Sigmoid colon (tissue), 7 donors: Measurements from ENCODE around the gene GRIK3. TPM values are rescaled to one million over a fixed set of nuclear protein-coding genes. Genes with fewer than 3 reads are reported as not detected.

Experiments used
- DNase-seq: peaks from one replicate; pipeline ENCODE4 v3.0.0-alpha.2; 2019
- H3K27ac ChIP-seq, 4 donors: fragments of 200-600 bp; sonication (generic); one replicate each; pipeline ENCODE4 v1.5.1; 2016 to 2019; ENCODE audit warnings: mild to moderate bottlenecking in 1 of 4
- H3K27me3 ChIP-seq, 3 donors: fragments of 200-600 bp; sonication (generic); one replicate each; pipeline ENCODE4 v1.5.1; 2019; ENCODE audit warnings: mild to moderate bottlenecking in 1 of 3
- H3K36me3 ChIP-seq, 4 donors: fragments of 200-600 bp; sonication (generic); one replicate each; pipeline ENCODE4 v1.5.1; 2016 to 2019
- H3K4me1 ChIP-seq, 4 donors: fragments of 200-600 bp; sonication (generic); one replicate each; pipeline ENCODE4 v1.5.1; 2017 to 2019
- H3K4me3 ChIP-seq, 4 donors: fragments of 200-600 bp; sonication (generic); one replicate each; pipeline ENCODE4 v1.5.1; 2017 to 2019; ENCODE audit warnings: mild to moderate bottlenecking in 2 of 4, moderate library complexity in 1 of 4
- H3K9me3 ChIP-seq, 4 donors: fragments of 200-600 bp in 3 of 4; sonication (generic) in 3 of 4; one replicate each; pipeline versions ENCODE4 v1.5.1 to v1.6.1; 2013 to 2019
- EP300 ChIP-seq, 4 donors: sonication (generic); formaldehyde crosslinking; IDR thresholded peaks; one replicate each; pipeline ENCODE4 v1.6.1; 2017; ENCODE audit warnings: antibody characterized with exemption in 4 of 4
- POLR2A ChIP-seq, 2 donors: fragments of 450-650 bp; IDR thresholded peaks; one replicate each; pipeline ENCODE4 v1.6.1; 2016; ENCODE audit warnings: antibody characterized with exemption in 2 of 2, mild to moderate bottlenecking in 2 of 2, moderate library complexity in 2 of 2
- POLR2AphosphoS5 ChIP-seq, 4 donors: sonication (generic); formaldehyde crosslinking; IDR thresholded peaks; one replicate each; pipeline ENCODE4 v1.6.1; 2017; ENCODE audit warnings: antibody characterized with exemption in 4 of 4
- WGBS, 2 donors: extraction: QIAGEN DNeasy Blood & Tissue Kit; methylation state at CpG; one replicate each; pipeline ENCODE4 v1.1.7; 2013; 5-methylcytosine and 5-hydroxymethylcytosine counted together
- intact Hi-C: fragments of 100-400 bp; cut with DNase I; formaldehyde crosslinking; loops from one replicate; pipeline ENCODE4 v1.15.1; 2023
- polyA plus RNA-seq, 3 donors: library from polyadenylated mRNA; stranded (reverse); fragments of 200-250 nt; gene quantifications; one replicate each; pipeline ENCODE4 v1.2.3, GENCODE V29; 2013
- total RNA-seq, 4 donors: library from RNA; depleted of rRNA; stranded (reverse); fragments of >200 nt; gene quantifications; one replicate each; pipeline ENCODE4 v1.1.0, GENCODE V29; 2016
- TF ChIP-seq, protein P1 (sequence below), 4 experiments: fragments of 450-650 bp in 3 of 4; fragments of 200-600 bp in 1 of 4; IDR thresholded peaks; one replicate each; pipeline ENCODE4 v1.5.1; 2016 to 2019; ENCODE audit warnings: antibody characterized with exemption in 4 of 4, mild to moderate bottlenecking in 3 of 4, moderate library complexity in 2 of 4
- donor health status: healthy with polysubstance abuse.
- donor health status: Bipolar disorder and iron deficiency.
- donor health status: healthy.

The GRIK3 gene
- total and polyA plus RNA-seq, 7 donors: 0.60 to 7.1 (median 3.4) TPM; not detected in 1

DNA sequence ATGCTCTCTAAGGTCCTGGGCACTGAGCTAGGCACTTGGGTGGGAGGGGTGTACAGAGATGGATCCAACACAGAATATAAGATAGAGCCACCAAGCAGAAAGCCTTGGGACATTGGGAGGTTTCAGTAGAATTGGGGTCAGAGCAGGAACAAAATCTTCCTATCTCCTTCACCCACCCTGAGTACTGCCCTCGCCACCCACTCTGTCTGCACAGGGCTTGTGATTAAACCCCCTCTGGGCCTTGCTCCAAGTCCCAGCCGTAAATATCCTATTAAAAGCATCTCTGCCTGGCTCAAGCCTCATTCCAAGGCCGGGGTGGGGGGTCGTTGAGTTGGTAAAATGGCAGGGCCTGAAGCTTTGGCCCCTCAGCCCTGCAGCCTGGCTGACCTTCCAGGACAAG lies 166.7 kb downstream of the GRIK3 start:
- DNase-seq: no peak
- H3K27ac ChIP-seq: no peak overlapping the region
- H3K27me3 ChIP-seq: peaks cover 0 to 20% (median 10%) of the 10 kb centered on the region in 3 donors
- intact Hi-C loops: no loop called here
- TF ChIP-seq EP300 (IDR thresholded peaks at IDR 0.05) (no peak), POLR2AphosphoS5 (IDR thresholded peaks at IDR 0.05) (no peak), POLR2A (IDR thresholded peaks at IDR 0.05) (no peak)
- TF ChIP-seq, protein P1, sequence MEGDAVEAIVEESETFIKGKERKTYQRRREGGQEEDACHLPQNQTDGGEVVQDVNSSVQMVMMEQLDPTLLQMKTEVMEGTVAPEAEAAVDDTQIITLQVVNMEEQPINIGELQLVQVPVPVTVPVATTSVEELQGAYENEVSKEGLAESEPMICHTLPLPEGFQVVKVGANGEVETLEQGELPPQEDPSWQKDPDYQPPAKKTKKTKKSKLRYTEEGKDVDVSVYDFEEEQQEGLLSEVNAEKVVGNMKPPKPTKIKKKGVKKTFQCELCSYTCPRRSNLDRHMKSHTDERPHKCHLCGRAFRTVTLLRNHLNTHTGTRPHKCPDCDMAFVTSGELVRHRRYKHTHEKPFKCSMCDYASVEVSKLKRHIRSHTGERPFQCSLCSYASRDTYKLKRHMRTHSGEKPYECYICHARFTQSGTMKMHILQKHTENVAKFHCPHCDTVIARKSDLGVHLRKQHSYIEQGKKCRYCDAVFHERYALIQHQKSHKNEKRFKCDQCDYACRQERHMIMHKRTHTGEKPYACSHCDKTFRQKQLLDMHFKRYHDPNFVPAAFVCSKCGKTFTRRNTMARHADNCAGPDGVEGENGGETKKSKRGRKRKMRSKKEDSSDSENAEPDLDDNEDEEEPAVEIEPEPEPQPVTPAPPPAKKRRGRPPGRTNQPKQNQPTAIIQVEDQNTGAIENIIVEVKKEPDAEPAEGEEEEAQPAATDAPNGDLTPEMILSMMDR (IDR thresholded peaks at IDR 0.05): no peak
- 51 to 64% methylated on average over 4 of the region's 4 CpGs for WGBS, 2 donors
- H3K9me3 ChIP-seq: no peaks in the 10 kb centered on the region
- no peak overlapping the region for H3K4me3 ChIP-seq
- H3K36me3 ChIP-seq: no peaks in the 10 kb centered on the region
- H3K4me1 ChIP-seq: no peaks in the 10 kb centered on the region

DNA sequence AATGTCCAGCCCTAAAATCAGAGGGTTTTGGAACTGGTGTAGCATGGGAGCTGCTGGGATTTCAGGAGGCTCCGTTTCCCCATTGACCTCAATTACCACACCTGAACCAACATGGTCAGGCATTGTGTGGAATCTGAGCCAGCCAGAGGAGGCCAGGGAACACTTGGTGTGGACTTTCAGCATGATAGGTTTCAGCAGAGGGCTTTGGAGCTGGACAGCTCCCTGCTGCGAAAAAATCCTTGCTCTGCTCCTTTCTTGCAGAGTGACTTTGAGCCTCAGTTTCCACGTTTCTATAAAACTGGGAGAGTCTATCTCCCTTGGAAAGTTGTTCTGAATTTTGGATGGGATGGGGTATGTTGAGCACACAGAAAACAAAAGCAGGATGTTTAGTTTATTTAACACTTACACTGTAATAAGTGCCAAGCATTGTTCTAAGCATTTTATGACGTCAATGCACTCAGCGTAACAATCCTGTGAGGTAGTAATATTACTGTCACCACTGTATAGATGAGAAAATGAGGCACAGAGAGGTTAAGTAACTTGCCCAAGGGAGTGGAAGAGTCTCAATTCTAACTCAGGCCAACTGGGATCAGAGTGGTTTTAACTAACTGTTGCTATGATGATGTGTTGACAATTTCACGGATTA lies 168.0 kb downstream of the GRIK3 start:
- intact Hi-C loops: no loop called here
- 31 to 53% methylated on average over 6 of the region's 6 CpGs for WGBS, 2 donors
- Histone ChIP-seq H3K27ac (peak overlapping the region in 3 of 4 donors; percentile 10 to 61 (median 31)), H3K4me3 (no peak overlapping the region), H3K4me1 (no peaks in the 10 kb centered on the region), H3K27me3 (peaks cover 0 to 24% (median 10%) of the 10 kb centered on the region in 3 donors), H3K36me3 (no peaks in the 10 kb centered on the region), H3K9me3 (no peaks in the 10 kb centered on the region)
- TF ChIP-seq POLR2A (IDR thresholded peaks at IDR 0.05) (no peak), POLR2AphosphoS5 (IDR thresholded peaks at IDR 0.05) (no peak), EP300 (IDR thresholded peaks at IDR 0.05) (no peak)
- TF ChIP-seq, protein P1 (IDR thresholded peaks at IDR 0.05): no peak
- DNase-seq: no peak

DNA sequence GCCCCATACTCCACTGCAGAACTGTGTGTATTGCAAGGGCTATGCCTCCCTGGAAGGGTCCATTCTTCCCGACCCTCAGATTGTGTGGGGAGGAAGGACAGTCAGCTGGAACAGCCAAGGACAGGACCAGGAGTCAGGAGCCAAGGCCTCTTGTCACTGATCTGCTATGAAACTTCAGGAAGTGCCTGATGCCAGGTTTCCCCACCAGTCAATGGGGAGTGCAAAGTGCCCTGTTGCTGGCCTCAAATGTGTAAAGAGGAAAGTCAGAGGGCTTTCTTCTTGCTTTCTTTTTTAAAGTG lies 168.8 kb downstream of the GRIK3 start:
- TF ChIP-seq POLR2A (IDR thresholded peaks at IDR 0.05) (no peak), POLR2AphosphoS5 (IDR thresholded peaks at IDR 0.05) (no peak), EP300 (IDR thresholded peaks at IDR 0.05) (no peak)
- TF ChIP-seq, protein P1 (IDR thresholded peaks at IDR 0.05): no peak
- H3K9me3 ChIP-seq: no peaks in the 10 kb centered on the region
- no peak for DNase-seq
- no peak overlapping the region for H3K4me3 ChIP-seq
- peaks cover 0 to 28% (median 10%) of the 10 kb centered on the region in 3 donors for H3K27me3 ChIP-seq
- WGBS, 2 donors: 38 to 44% methylated on average over 1 of the region's 1 CpG
- intact Hi-C loops: no loop called here
- peak overlapping the region; percentile 10 to 61 (median 22) for H3K27ac ChIP-seq
- H3K36me3 ChIP-seq: no peaks in the 10 kb centered on the region
- H3K4me1 ChIP-seq: no peaks in the 10 kb centered on the region

DNA sequence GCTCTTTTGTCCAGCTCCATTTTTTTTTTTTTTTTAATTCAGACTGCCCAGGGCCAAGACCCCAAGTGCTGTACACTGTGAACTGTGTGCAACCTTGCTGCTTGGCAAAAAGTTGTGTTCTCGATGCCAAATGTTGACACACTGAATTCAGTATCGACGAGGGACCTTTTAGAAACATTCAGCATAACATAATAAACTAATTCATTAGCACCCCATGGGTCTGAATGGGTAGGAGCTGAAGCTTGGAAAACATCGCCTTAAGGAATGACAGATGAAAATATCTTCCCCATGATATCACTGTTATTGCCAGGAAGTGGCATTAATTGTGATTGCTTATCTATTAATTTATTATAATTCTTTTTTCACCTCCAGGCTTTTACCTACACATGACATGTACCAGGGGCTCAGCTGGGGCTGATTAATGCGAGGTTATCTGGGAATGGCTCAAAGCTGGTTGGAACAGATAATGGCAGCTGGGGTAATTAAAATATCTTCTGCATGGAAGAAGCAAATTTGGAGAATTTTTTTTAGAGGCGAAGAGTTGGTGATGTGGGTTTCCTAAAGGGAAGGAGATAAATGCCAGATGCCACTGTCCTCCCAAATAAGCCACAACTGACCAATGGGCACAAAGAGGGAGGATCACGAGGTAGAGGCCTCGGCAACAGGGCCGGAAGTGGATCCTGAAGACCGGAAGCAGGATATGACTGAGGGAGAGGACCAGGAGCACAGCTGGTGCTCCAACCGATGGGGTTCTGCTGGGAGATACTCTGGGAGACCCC lies 169.3 kb downstream of the GRIK3 start:
- intact Hi-C loops: no loop called here
- WGBS, 2 donors: 76 to 77% methylated on average over 11 of the region's 11 CpGs
- TF ChIP-seq, protein P1 (IDR thresholded peaks at IDR 0.05): no peak
- TF ChIP-seq EP300 (IDR thresholded peaks at IDR 0.05) (no peak), POLR2AphosphoS5 (IDR thresholded peaks at IDR 0.05) (peak in 1 of 4 donors; percentile 7), POLR2A (IDR thresholded peaks at IDR 0.05) (no peak)
- Histone ChIP-seq H3K4me1 (no peaks in the 10 kb centered on the region), H3K27me3 (peaks cover 0 to 33% (median 10%) of the 10 kb centered on the region in 3 donors), H3K4me3 (no peak overlapping the region), H3K27ac (peak overlapping the region; percentile 10 to 61 (median 29)), H3K36me3 (no peaks in the 10 kb centered on the region), H3K9me3 (no peaks in the 10 kb centered on the region)
- no peak for DNase-seq
